ENCODE data around the gene OIP5.

DNA sequence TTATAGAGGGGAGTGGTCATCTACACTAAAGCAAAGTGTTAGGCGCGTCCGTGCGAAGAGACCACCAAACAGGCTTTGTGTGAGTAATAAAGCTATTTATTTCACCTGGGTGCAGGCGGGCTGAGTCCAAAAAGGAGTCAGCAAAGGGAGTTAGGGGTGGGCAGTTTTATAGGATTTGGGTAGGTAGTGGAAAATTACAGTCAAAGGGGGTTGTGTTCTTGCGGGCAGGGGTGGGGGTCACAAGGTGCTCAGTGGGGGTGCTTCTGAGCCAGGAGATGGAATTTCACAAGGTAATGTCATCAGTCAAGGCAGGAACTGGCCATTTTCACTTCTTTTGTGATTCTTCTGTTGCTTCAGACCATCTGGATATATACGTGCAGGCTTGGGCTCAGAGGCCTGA, 47.1 kb downstream of the OIP5 start:
- TF ChIP-seq POLR2A (IDR thresholded peaks at IDR 0.05; ENCODE audit: low read depth, low read length) (no peak), POU2F2 (IDR thresholded peaks at IDR 0.05; ENCODE audit: low read depth, low read length) (no peak)
